HG02623 (cell line): Measurements from ENCODE around the gene NDUFA6.
"Not testable (repeated sequence)": the region's sequence is repeated elsewhere in the genome, so short reads cannot be mapped to it uniquely, and the experiment has no call there.

Source experiments
- ATAC-seq: cut with Tn5 transposase; IDR thresholded peaks from one replicate; pipeline ENCODE4 v1.9.1; 2021; ENCODE audit warnings: moderate library complexity; ENCODE audit not compliant: unreplicated experiment

Gene NDUFA6

DNA sequence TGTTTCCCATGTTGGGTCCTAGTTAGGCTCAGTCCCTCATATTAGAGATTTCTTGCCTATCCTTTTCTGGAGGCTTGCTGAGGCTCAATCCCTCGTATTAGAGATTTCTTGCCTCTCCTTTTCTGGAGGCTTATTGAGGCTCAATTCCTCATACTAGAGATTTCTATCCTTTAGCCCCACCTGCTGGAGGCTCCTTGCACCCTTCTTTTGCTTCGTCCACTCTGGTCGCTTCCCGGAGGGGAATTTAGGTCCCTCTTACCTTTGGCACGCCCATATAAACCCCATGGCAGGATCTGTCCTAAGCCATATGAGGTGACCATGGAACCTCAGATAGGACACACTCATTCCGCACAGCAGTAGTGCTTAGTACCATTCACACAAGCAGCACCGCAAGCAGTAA, 24.1 kb upstream of the NDUFA6 start:
- ATAC-seq = no peak

DNA sequence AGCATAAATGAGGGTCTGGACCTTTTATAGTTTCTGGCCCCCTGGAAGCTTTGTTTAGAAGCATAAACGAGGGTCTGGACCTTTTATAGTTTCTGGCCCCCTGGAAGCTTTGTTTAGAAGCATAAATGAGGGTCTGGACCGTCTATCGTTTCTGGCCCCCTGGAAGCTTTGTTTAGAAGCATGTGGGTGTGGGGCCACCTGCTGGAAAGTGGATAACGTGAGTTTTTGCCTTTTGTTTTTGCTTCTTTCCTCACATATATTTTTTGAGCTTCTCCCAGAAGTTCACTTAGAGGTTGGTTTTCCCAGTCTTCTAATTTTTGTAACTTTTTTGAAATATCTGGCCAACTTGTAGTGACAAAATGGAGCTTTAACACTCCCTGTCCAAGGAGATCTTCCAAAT, 22.2 kb upstream of the NDUFA6 start:
- ATAC-seq = not testable (repeated sequence)

DNA sequence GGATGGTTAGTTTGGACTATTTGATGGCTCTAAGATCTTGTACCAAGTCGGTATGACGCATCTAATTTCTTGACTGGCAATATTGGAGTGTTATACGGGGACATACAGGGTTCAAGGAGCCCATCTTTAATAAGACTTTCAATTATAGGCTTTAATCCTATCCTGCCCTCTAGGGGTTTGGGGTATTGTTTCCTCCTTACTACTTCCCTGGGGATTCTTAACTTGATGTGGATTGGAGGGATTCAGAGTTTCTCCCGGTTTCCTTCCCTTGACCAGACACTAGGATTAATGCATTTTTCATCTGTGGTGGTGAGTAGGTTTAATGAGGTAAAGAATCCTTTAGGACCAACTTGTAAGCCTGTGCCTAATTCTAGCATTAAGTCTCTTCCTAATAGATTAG, 21.2 kb upstream of the NDUFA6 start:
- ATAC-seq = no peak

DNA sequence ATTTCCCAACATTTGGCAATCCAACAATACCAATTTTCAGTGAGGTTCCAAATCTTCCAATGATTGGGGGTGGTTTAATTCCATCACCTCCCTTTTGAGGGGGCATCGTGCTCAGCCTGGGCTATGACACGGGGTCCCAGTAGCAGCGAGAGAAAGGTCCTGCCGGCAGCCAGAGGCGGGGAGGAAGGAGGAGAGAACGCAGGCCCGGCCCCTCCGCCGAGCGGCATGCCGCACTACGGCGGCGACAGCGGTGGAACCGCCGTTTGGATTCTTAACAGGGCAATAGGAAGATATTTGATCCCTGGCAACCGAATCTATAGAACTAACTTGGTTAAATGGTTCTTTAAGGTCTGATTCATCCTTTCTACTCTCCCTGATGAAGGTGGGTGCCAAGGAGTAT, 18.3 kb upstream of the NDUFA6 start:
- ATAC-seq = no peak

DNA sequence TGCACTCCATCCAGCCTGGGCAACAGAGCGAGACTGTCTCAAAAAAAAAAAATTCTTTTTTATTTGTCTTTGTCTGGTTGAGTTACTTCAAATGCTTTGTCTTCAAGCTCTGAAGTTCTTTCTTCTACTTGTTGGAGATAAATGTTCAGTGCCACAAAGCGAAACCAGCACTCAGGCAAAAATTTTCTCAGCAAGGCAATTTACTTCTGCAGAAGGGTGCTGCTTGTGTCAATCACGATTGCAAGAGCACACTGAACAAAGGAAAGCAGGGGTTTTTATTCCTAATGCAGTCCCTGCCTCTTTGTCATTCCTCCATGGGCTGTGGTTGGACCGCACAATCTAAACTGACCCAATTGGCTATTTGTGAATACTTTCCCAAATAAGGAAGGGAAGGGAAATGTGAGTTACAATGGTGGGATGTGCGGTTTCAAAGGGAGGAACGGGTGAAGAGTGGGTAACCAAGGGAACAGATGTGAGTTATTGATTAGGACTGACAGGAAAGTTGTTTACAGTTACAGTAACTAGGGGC, 13.8 kb upstream of the NDUFA6 start:
- not testable (repeated sequence) for ATAC-seq

DNA sequence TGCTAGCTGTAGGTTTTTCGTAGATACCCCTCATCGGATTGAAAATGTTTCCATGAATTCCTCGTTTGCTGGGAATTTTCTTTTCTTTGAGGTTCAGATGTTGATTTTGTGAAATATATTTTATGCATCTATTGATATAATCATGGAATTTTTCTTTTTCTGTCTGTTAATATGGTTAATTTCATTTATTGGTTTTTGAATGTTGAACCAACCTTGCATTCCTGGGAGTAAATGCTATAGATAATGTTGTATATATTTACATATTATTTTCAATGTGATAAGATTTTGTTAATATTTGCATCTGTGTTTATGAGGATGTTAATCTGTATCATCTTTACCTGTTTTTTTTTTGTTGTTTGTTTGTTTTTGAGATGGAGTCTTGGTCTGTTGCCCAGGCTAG, 10.6 kb upstream of the NDUFA6 start:
- no peak for ATAC-seq

DNA sequence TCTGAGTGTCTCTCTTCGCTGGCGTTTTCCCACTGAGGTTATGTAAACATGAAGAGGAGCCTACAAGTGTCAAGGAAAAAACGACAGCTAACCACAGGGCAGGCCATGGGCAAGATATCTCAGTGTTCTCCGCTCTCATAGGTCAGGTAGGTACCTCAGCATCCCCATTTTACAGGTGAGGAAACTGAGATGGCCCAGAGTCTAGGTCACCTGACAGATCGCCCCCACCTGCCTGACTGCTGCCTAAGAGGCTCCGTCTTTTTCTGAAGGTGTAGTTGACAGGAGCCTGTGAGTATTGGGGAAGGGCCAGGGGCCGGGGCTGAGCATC, 847 bp upstream of the NDUFA6 start:
- ATAC-seq = no peak

DNA sequence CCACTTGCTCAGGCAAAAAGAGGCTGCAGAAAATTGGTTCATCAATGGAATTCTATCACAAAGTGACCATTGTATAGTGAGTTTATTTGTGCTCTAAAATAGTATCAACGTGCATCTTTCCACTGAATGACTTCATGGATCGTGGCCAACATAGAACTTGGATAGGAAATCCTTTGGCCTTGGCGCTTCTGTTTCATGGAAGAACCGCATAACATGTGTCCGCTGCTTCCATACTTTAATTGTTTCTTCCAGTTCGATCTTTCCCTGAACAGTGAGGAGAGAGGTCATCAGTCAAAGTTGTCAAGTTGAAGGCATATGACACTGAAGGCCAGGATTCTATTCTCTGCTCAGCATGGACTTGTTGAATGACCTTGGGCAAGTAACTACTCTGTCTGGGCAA, 4.5 kb downstream of the NDUFA6 start:
- no peak for ATAC-seq

DNA sequence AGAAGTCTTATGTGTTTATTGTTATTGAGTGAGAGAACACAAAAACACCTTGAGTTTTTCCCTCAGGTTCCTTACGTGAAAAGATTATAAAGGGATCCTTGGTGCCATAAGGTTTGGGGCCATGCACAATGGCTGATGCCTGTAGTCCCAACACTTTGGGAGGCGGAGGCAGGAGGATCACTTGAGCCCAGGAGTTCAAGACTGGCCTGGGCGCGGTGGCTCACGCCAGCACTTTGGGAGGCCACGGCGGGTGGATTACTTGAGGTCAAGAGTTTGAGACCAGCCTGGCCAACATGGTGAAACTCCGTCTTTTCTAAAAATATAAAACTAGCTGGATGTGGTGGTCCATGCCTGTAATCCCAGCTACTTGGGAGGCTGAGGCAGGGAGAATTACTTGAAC, 5.7 kb downstream of the NDUFA6 start:
- ATAC-seq = no peak

DNA sequence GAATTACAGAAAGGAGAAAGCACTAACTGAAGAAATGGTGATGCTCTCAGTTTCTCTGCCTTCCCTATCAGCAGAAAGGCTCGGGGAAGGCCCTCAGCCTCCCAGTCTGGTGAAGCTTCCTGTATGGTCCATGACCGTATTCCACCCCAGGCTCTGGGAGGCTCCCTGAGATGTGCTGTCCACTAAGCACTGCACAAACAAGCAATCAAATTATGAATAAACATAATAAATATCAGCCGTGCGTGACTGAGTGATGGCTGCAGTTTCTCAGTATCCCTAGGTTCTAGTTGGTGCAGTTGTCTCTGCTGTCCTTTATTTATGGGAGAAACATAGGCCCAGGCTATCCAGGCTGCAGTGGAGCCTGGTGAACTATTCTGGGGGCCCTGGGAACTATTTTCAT, 7.5 kb downstream of the NDUFA6 start:
- ATAC-seq = no peak

DNA sequence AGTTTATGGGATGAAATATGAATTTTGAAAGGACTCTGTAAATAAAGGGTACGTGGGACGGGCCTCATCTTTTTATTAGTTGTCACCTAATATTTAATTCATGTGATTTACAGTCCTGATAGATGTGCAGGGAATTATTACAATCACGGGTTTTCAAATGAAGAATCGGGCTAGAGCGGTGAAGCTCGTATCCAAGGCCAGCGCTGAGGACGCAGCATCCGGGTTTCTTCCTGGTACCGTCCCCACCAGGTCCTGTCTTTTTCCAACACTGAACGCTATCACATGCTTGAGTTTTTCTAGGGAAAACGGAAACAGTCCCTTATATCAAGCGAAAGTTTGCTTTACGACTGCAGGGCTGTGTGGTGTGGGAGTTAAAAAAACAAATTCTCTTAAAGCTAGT, 10.3 kb downstream of the NDUFA6 start:
- ATAC-seq = no peak

DNA sequence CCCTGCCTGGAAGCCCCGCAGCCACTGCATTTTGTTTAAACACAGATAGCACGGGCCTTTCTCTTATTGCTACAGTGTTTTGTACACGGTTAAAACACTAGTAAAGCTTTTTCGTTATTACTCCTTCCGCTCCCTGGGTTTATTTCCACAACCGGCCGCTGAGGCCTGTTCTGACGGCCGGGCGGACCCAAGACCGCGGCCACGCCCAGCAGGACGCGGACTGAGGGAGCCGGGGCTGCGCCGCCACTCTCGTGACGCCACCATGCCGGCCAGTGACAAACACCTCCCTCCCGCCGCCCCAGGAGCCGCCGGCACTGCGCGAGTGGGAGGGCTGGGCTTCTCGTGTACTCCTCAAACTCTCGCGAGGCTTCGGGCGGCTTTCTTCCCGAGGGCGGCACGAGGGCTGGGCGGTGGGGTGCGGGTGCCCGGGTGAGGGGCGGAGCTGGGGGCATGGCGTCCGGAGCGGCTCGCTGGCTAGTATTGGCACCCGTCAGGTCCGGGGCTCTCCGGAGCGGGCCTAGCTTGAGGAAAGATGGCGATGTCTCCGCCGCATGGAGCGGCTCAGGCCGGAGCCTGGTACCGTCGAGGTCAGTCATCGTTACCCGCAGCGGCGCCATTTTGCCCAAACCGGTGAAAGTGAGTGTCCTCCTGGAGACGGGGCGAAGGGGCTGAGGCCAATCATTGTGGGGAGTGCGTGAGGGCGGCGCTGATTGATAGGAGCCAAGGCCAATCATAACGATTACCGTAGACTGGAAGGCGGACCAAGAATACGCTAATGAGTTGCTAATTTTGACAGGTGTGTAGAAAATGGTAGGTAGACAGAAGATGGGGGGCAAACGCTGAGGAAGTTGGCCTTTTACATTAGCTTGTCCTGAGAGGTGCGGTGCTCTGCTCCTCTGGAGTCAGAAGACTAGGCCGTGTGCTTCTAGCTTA, 11.0 kb downstream of the NDUFA6 start, which contains the start of gene SMDT1:
Gene SMDT1, plus strand, starts transcription at position 382 of the 933 bp plus-strand sequence. Its CDS starts 69 bp downstream, at position 451.
- ATAC-seq = peak; percentile 81

DNA sequence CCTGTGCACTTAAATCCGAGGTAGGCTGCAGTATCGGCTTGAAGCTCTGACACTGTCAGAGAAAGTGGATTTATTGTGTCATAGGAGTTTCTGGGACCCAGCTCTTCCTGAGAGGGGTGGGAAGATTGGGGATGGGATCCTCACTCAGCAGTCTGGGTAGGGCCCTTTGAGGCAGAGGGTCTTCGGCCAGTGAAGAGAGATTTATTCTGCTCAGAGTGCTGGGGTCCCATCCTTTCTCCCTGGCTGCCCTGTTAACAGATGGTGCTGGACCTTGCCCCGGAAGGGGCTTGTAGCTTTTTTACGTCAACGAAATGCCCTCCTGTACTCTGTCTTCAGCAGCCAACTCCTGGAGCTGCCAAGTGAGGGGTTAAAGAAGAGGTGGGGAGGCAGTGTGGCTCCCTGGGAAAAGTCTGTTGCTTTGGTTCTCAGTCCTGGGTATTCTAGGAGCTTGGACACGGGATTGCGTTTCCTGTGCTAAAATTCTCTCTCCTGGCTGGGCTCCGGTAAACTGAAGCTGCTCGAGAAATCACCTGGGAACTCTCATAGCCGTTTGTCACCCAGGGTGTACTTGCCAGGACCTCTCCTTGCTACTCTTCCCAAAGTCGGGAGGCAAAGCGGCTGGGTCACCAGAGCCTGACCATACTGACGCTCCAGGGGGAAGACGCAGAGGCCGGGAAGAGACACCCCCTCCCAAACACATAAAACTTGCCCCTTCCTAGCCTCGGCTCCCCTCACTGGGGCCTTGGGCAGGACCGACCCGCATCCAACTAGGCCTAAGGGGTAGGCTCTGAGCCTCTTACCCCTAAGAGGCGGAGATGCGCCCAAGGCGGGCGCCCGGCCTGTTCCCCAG, 11.9 kb downstream of the NDUFA6 start:
- no peak for ATAC-seq

DNA sequence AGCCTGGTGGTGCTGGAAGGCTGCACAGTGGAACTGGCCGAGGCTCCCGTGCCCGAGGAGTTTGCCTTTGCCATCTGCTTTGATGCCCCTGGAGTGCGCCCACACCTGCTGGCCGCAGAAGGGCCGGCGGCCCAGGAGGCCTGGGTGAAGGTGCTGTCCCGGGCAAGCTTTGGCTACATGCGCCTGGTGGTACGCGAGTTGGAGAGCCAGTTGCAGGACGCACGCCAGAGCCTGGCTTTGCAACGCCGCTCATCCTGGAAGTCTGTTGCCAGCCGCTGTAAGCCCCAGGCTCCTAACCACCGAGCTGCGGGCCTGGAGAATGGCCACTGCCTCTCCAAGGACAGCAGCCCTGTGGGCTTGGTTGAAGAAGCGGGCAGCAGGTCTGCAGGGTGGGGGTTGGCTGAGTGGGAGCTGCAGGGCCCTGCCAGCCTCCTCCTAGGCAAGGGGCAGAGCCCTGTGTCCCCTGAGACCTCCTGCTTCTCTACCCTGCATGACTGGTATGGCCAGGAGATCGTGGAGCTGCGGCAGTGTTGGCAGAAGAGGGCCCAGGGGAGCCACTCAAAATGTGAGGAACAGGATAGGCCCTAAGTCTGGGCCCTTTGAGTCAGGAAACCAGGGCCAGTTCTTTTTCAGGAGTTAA, 13.0 kb downstream of the NDUFA6 start:
- ATAC-seq = no peak

DNA sequence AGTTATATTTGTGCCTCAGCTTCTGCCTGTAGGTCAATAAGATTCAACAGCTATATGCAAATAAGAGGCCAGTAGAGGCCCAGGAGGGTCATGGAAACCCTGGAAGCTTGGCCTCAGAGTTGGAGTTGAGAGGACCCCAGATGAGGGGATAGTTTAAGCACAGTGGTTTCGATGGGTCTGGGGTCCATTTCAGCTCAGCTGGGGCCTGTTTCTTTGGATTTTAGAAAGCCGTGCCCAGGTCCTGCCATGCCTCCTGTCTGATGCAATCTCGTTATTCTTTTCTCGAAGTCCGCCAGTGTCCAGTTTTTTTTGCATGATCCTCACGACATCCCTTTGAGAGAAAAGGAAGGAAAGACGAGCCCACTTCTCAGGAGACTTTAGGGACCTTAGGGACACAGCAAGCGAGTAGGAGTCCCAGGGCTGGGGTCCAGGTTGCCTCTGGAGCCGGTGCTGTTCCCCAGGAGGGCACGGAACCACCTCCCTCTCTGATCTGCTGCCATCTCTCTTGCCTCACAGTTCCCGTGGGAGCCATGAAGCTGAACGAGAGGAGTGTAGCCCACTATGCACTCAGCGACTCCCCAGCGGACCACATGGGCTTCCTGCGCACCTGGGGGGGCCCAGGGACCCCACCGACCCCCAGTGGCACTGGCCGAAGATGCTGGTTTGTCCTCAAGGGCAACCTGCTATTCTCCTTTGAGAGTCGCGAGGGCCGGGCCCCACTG, 13.6 kb downstream of the NDUFA6 start:
- no peak for ATAC-seq

DNA sequence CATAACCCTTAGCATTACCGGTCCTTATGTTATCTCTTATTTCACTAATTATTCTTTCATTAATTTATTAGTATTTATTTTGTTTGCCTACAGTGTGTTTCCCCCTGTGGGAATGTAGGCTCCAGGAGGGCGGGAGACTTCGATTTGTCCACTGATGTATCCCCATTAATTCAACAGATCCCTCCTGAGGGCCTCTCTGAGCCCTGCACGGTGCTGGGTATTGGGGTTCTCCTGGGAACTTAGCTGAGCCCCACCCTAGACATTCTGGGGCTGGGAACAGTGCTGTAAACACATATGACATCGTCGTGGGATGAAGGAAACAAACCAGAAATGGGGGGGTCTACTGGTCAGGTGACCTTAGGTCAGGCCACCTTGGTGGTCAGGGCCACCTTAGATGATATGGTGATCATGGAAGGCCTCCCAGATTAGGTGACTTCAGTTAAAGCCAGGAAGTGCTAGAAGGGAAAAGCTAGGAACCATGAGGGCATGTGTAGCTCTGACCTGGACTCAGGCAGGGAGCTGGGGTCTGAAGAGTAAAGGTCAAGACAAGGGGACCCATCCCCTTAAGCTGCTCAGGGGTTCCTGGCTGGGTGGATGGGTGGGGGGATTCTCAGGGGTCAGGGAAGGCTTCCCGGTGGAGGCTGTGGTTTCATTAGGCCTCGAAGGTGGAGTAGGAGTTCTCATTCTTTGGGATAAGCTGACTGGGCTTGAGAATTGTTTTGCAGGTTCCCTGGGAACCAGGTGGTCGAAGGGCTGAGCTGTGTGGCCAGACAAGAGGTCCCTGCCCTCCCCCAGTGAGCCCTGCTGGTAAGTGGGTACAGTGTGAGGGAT, 15.5 kb downstream of the NDUFA6 start:
- no peak for ATAC-seq

DNA sequence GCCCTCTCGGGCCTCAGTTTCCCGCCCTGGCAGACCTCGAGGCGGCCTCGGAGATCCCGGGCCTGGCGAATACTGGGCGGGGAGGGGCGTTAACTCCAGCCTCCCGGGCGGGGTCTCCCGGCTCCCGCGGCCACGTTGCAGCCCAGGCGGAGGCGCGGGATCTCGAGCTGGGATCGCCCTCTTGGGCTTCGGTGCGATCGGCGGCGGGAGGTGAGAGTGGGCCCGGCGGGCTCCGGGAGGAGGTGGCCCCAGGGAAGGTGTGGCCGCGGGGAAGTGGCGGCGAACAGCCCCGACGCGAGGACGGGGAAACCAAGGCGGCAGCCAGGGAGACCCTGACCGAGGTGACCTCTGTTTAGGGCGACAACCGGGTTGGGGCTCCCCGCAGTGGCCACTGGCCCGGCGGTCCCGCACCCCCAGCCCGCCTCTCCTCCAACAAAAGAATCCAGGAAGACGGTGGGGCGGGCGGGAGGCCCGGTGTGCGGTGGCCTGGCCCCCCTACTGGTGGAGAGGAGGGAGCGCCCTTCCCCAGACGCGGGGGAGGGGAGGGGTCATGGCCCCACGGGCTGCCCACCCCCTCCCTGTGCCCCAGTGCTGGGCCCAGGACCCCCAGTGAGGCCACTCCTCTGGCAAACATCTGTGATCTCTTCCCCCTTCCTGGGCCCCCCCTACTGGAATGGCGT, 16.3 kb downstream of the NDUFA6 start, which contains the start of gene PHETA2:
Gene PHETA2, plus strand, starts transcription at position 117 of the 680 bp plus-strand sequence. CDS start 3,046 bp downstream, outside the sequence.
- ATAC-seq = no peak

DNA sequence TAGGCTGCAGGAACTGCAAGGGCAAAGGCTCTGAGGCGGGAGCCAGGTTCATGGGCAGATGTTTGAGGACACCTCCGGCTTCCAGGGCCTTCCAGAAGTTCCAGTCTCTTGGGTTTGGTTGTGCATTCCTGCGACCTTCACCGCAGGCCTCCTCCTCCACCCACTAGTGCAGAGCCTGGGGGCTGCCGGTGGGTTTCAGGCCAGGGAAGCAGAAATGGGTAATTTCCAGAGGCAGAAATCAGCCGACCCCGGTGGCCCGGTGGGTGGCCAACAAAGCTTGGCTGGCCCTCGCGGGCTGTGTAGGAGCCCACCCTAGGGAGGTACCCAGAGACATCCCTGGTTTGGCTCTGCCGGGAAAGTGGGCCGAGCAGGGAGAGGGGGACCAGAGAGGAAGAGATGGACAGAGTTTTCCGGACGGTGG, 16.9 kb downstream of the NDUFA6 start:
- no peak for ATAC-seq
